GM13976 (cell line): ENCODE measurements around the gene LRPAP1.

ENCODE experiments used
- DNase-seq: peaks from one replicate; pipeline ENCODE4 v3.0.0; 2012; ENCODE audit warnings: low spot score
- in situ Hi-C: fragments of 300-500 bp; cut with MboI; formaldehyde crosslinking; loops from one replicate; pipeline ENCODE4 v1.12.0; 2022; ENCODE audit warnings: low sequenced_read_pairs, mixed read lengths, inconsistent platforms; ENCODE audit not compliant: unreplicated experiment
- TF ChIP-seq, protein P1 (sequence below): IDR thresholded peaks from 2 replicates; pipeline ENCODE4 v1.5.1; 2012; ENCODE audit warnings: borderline replicate concordance, mild to moderate bottlenecking; ENCODE audit not compliant: insufficient read depth; ENCODE audit errors: extremely low read depth, missing control alignments, control extremely low read depth

The LRPAP1 gene

DNA sequence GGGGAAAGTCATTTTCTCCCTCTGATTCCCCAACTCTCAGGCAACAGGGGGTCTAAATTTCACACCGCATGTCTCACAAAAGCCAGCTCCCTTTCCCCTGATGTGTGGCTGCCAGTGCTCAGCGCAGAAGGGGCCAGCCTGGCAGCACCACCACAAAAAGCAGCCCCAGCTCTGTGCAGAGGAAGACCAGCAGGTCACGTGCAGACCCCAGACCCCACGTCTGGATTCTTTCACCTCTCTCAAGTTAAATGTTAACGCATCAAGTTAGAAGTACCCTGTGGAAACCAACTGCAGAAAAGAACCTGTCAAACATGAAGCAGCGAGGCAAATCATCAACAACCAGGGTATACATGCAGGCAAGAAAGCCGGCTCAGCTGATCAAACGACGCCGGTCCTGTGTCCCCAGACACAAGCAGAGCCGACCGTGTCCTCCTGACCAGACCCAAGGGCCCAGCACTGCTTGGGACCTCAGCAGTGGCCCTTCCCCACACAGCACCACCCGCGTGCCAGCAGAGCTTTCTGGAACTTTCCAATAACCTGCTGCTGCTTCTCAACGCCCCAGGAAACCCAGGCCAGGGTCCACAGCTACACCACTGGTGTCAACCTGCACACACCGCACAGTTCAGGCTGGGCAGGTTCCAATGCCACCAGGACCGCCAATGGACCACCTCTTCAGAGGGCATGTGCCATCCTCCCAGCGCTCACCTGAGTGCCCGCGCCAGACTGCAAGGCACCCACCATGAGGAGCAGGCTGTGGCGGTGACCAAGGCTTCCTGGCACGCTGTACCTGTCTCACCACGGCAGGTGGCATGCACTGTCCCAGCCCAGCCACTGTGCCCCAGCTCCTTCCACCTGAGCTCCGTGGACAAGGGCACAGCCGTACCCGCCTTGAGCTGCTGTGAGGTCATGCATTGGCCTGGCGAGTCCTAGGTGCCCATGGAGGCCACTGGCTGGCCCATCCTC, 4.0 kb downstream of the LRPAP1 start:
- in situ Hi-C loops, result no loop called here
- TF ChIP-seq, protein P1, sequence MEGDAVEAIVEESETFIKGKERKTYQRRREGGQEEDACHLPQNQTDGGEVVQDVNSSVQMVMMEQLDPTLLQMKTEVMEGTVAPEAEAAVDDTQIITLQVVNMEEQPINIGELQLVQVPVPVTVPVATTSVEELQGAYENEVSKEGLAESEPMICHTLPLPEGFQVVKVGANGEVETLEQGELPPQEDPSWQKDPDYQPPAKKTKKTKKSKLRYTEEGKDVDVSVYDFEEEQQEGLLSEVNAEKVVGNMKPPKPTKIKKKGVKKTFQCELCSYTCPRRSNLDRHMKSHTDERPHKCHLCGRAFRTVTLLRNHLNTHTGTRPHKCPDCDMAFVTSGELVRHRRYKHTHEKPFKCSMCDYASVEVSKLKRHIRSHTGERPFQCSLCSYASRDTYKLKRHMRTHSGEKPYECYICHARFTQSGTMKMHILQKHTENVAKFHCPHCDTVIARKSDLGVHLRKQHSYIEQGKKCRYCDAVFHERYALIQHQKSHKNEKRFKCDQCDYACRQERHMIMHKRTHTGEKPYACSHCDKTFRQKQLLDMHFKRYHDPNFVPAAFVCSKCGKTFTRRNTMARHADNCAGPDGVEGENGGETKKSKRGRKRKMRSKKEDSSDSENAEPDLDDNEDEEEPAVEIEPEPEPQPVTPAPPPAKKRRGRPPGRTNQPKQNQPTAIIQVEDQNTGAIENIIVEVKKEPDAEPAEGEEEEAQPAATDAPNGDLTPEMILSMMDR, result no peak
- no peak for DNase-seq

GRCh38 chr4:3527101-3527913, 4.9 kb downstream of the LRPAP1 start:
- in situ Hi-C loops, result no loop called here
- DNase-seq, result no peak
- TF ChIP-seq, protein P1, result no peak

DNA sequence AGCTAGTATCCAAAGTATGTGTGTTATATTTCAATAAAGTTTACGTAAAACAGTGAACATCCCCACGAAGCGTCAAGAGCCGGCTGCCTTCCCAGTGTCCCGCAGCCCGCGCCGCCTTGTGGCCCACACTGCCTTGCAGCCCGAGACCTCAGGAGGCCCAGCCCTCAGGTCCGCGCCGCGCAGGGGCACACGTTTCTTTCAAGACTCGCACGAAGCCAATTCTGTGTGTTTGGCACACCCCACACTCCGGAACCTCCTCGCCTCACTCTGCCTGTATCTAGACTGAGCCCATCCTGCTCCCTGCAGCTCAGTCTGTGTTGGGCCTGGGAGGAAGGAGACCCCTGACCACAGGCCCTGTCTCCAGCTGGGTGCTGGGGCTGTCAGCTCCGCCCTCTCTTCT, 5.8 kb downstream of the LRPAP1 start:
- TF ChIP-seq, protein P1, result no peak
- DNase-seq, result no peak
- in situ Hi-C loops, result no loop called here

DNA sequence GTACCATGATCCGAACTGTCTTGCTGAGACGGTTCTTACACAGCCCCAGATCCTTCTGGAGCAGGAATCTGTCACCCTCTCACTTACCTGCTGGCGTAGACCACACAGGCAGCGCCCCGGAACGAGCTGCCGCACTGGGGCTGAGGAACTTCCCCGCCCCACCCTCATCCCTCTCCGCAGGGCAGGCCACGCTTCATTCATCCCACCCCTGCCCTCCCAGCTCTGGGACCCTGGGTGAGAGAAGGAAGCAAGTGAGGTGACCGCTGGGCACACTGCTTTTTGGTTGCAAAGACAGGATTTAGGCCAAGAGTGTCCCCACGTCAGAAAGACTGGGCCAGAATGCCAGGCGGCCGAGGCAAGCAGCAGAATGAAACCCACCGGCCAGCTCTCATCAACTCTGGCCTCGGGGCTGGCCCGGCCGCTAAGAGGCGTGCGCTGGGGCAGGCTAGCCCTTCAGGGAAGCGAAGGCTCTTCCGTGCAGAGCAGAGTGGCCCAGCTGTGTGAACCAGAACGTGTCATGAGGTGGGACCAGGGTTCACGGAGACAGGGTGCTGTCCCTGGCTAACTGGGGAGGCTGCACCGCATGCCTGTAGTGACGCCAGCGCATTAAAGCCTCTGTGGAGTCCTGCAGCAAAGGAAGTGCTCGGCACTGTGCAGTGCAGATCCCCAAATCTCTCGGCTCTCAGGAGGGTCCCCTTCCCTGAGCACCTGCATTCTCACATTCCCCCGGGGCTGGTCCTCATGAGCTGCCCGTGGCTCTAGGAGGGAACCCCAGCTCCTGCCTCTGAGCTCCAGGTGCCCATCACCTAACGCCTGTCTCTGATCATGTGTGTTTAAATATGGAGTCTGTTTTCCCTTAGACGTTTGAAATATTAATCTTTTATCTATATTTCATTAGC, 6.4 kb downstream of the LRPAP1 start:
- no peak for DNase-seq
- TF ChIP-seq, protein P1, result no peak
- in situ Hi-C loops, result no loop called here

GRCh38 chr4:3524920-3525319, 7.3 kb downstream of the LRPAP1 start:
- in situ Hi-C loops, result no loop called here

GRCh38 chr4:3524349-3524748, 7.9 kb downstream of the LRPAP1 start:
- DNase-seq, result no peak
- TF ChIP-seq, protein P1, result no peak
- in situ Hi-C loops, result no loop called here

More at GRCh38 chr4:3524920-3525319, 7.3 kb downstream of the LRPAP1 start:
- DNase-seq, result no peak
- TF ChIP-seq, protein P1, result no peak
